ENCODE results near the gene MYMX.

- TF ChIP-seq CTCF (IDR thresholded peaks at IDR 0.05) (no peak), POLR2A (IDR thresholded peaks at IDR 0.05) (peak; percentile 97 to 98), EP300 (IDR thresholded peaks at IDR 0.05) (peak; percentile 26 to 100)
These were observed 30.1 kb downstream of the MYMX start, which contains the start of gene HSP90AB1 for GRCh38 chr6:44246663-44247337.

Data from tibial nerve (tissue), 4 donors.